ENCODE data around the gene IDNK.

IDNK gene

DNA sequence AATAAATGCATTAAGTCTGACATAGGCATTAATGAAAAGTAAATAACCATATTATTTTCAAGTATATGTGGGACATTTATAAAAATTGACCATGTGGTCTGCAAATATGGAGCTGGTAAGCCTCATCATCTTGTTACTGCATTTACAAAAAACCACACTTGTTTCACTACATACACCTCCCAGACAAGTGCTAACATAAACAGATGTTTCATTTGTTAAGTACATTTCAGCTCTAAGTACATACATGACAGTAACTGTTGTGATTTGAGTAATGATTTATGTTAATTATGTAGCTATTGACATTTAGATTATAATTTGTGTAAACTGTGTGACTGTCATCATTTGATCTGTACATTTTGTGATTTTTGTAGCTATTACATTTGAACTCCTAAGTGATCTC lies 13.9 kb downstream of the IDNK start:
- DNase-seq, result no peak

DNA sequence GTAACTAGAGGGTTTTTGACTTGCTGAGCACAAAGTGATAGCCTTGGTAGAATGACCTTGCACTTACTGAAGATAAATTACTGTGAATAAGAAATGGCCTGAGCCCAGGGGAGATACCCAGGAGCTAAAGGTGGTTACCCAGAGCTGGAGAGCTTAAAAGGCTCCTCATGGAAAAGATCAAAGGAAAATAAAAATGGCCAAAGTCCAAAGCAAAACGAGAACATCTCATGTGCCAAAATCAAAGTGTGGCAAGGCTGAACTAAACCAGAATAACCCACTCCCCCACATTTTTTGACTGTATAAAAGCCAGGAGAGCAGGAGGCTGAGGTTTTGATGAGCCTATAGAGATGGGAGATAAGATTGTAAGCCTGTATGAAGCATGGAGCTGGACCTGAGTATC lies 14.4 kb downstream of the IDNK start:
- no peak for DNase-seq

DNA sequence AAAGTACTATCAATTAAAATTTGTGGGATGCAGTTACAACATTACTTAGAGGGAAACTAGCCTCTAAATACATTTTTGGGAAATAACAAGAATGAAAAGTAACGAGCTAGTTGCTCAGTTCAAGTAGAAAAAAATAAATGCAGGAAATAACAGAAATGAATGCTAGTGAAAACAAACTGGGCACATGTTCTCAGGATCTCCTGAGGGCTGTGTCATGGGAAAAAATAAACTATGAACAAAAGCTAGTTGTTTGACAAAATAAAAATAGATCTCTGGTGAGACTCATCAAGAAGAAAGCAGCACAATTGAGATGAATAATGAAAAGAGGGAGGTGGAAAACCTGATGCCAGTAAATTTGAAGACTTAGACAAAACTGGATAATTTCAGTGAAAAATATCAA lies 16.3 kb downstream of the IDNK start:
- DNase-seq, result no peak

GRCh38 chr9:83642793-83643192 lies 19.9 kb downstream of the IDNK start:
- no peak for DNase-seq

- no peak for DNase-seq
Observed at GRCh38 chr9:83646500-83647239, 23.7 kb downstream of the IDNK start.

DNA sequence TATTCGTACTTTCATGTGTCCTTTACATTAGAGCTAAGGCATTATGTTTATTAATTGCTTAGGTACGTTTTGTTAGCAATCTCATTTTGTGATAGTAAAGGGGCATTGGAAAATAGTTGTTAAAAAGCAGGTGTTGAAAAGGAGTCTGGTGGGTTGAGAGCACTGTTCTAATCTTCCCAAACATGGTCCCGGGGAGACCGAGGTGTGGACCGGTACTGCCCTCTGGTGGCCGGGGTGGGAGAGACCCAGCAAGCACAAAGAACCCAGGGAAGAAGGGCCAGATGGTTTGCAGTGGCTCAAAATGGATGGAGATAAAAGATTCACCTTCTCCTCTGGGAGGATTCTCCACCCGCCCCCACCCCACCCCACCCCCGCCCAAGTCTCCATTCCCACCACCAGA lies 26.1 kb downstream of the IDNK start:
- no peak for DNase-seq

- no peak for DNase-seq
Observed at GRCh38 chr9:83649515-83649914, 26.6 kb downstream of the IDNK start.

- DNase-seq, result no peak
Observed at GRCh38 chr9:83651558-83651957, 28.6 kb downstream of the IDNK start.

DNA sequence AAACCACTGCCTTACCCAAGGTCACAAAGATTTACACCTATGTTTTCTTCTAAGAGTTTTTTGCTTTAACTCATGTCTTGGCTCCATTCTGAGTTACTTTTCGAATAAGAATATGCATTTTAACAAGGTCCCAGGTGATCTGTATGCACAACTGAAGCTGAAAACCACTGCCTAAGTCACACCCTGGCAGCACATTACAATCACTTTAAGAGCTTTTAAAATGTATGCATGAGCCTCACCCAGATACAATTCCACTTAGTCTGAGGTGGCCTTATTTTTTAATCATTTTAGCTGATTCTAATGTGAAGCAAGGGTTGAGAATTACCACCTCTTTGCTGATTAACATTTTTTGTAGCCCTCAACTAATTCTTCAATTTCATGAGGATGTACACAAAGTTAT lies 29.5 kb downstream of the IDNK start:
- no peak for DNase-seq

- DNase-seq, result no peak
Observed at GRCh38 chr9:83655433-83655832, 32.5 kb downstream of the IDNK start.

- no peak for DNase-seq
Observed at GRCh38 chr9:83656032-83656680, 33.2 kb downstream of the IDNK start.

GRCh38 chr9:83656952-83657351 lies 34.0 kb downstream of the IDNK start:
- no peak for DNase-seq

GRCh38 chr9:83662933-83663332 lies 40.0 kb downstream of the IDNK start:
- no peak for DNase-seq

- no peak for DNase-seq
Observed at GRCh38 chr9:83665580-83666200, 42.7 kb downstream of the IDNK start.

GRCh38 chr9:83669067-83669466 lies 46.1 kb downstream of the IDNK start:
- no peak for DNase-seq

DNA sequence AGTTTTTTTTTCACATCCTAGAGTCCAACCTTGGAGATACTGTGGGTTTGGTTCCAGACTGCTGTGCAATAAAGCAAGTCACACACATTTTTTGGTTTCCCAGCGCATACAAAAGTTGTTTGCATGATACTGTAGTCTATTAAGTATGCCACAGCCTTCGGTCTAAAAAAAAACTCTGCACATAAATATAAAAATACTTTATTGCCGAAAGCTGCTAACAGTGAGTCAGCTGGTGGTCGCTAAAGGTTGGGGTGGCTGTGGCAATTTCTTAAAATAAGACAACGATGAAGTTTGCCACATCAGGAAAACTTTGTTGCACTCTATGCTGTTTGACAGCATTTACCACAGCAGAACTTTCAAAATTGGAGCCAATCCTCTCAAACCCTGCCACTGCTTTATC lies 47.4 kb downstream of the IDNK start:
- DNase-seq, result no peak

DNA sequence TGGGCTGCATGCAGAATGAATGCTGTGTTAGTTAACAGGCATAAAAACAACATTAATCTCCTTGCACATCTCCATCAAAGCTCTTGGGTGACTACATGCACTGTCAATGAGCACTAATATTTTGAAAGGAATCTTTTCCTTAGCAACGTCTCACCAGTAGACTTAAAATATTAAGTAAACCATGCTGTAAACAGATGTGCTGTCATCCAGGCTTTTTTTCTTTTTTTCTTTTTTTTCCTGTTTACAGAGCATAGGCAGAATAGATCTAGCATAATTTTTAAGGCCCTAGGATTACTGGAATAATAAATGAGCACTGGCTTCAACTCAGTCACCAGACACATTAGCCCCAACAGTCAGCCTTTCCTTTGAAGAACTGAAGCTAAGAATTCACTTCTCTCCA lies 48.5 kb downstream of the IDNK start:
- DNase-seq, result no peak

- no peak for DNase-seq
Observed at GRCh38 chr9:83675466-83675865, 52.5 kb downstream of the IDNK start.

DNA sequence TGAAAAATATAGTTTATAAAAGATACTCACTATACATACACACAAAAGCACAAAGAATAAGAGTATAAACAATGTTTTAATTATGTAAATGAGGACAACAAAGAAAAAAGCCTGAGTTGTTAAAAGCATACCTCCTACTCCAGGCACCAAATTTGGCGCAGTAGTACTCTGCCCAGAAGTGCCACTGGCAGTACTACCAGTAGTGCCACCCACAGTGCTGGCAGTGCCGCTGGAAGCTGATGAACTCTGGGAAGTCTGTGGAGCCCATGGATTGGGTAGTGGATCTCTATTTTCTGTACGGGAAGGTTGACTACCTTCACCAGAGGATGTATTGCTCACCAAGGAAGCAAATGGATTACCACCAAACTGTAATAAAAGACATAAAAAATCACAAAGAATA lies 54.7 kb downstream of the IDNK start:
- no peak for DNase-seq

GRCh38 chr9:83680233-83680632 lies 57.3 kb downstream of the IDNK start:
- no peak for DNase-seq

DNA sequence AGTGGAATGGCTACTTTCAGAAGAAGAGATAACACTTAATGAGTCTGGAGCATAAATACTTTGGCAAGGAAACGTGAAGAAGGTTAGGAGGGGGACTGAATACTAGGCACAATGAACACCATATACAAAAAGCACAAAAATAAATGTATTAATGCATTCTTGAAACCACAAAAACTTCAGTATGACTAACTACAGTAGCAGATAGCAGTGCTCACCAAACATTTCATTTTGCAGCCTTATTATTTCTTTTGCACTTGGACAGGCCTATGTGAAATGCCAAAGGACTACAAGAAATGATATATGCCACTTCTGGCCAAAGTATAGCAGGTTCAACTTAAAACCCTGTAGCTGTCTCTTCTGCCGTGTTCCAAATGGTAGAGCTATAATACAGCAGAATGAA lies 58.5 kb downstream of the IDNK start:
- DNase-seq, result no peak

DNA sequence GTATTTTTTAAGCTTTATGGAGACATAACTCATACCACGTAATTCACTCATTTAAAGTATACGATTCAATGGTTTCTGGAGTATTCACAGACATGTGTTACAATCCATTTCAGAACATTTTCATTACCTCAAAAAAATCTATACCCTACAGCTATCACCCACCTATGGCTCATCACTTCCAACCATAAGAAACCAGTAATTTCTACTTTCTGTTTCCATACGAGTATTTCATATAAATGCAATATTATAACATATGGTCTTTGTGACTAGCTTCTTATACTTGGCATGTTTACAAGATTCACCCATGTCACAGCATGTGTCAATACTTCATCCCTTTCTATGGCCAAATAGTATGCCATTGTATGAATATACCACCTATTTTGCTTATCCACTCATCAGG lies 66.0 kb downstream of the IDNK start:
- DNase-seq, result no peak

DNA sequence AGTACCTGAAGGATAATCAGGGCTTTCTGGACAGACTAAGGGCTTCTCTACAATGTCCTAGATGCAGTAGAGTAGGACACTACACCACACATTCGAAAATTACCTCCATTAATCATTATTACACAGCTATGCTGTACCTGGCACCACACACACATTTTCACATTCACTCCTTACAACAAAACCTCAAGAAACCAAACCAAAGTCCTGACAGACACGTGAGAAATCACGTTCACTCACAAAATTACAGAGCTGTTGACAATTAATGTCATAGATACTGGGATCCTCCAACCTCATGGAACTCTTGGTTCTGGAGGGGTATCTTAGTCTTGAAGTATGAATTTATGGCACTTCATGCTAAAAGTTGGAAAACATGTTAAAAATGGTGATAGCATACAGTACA lies 68.5 kb downstream of the IDNK start:
- no peak for DNase-seq
